ENCODE measurements around the gene MAP3K19.
A peak's percentile ranks its signal among the peaks of the same experiment; 100 is the strongest.
"Not testable (repeated sequence)": the region's sequence is repeated elsewhere in the genome, so short reads cannot be mapped to it uniquely, and the experiment has no call there.

Gene MAP3K19

DNA sequence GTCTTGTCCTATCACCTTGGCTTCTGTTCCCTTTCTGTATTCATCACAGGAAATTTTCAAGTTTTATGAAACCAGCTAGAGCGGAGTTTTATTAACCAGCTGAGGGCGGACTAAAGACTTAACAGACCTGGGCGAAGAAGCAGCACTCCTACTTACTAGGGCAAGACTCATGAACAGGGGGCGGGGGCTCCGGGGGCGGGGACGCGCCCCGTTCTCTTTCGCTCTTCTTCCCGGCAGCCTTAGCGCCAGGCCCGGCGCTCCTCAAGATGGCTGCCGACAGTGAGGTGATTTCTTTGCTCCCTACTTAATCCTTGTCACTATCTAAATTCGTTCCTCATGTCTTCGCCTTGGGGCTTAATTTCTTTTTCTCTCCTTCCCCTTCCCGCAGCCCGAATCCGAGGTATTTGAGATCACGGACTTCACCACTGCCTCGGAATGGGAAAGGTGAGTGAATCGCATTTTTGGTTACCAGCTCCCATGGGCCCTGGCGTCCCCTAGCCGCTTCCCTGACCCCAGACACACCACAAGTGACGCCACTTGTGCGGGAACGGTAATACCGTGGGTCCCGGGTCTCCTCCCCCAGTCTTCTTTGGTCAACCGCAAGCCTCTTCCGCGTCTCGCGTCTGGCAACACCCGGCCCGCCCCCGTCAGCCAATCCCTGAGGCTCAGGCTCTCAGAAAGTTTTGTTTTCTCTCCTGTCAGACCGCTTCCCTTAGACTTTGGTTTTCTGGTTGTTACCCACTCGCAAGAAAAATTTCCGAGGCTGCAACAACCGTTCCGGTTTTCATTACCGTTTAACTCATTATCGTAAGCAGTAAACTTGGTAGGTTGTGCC is 5.0 kb upstream of the MAP3K19 start, which contains the start of gene RAB3GAP1:
TSS of gene RAB3GAP1 (plus strand) at position 251 of the 835 bp plus-strand sequence. CDS start at position 267, 16 bp downstream.
- DNase-seq, result peak; percentile 79

DNA sequence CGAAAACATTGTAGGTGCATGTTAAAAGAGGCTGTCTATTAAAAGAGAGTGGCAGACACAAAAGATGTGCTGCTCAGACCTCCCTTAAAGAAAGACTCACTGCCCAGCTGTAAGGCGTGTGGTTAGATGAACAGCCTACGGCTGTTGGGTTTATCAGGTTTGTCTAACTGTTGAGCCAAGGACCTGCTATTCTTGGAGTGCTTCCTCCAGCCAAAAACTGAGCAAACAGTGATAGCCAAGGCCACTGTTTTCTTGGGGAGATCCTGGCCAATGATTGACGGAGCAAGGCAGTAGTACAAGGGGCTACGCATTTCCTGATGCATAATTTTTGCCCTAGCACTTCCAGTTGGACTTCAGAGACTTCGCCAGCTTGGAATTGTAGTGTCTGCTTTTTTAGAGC is 3.4 kb upstream of the MAP3K19 start:
- no peak for DNase-seq

DNA sequence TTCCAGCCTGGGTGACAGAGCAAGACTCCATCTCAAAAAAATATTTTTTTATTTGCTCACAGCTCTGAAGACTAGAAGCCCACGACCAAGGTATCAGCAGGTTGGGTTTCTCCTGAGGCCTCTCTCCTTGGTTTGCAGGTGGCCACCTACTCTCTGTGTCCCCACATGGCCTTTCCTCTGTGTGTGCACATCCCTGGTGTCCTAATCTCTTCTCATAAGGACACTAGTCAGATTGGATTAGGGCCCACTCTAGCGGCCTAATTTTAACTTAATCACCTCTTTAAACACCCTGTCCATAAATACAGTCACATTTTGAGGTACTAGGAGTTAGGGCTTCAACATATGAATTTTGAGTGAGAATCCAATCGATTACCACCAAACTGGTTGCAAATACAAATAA is 2.9 kb upstream of the MAP3K19 start:
- no peak for DNase-seq

DNA sequence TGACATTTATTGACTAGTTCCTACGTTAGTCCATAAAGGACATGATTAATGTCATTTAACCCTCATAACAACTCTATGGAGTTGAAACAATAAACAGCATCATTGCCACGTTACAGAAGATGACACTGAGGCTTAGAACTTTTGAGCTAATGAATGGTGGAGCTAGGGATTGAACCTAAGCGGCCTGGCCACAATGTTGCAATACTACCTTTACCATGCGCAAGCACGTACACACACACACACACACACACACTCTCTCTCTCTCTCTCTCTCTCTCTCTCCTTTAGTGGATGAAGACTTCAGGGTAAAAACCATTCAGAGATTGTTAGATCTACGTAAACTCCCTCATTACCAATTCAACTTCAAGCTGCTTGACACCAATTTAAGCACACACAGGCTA is 875 bp upstream of the MAP3K19 start:
- DNase-seq, result no peak

DNA sequence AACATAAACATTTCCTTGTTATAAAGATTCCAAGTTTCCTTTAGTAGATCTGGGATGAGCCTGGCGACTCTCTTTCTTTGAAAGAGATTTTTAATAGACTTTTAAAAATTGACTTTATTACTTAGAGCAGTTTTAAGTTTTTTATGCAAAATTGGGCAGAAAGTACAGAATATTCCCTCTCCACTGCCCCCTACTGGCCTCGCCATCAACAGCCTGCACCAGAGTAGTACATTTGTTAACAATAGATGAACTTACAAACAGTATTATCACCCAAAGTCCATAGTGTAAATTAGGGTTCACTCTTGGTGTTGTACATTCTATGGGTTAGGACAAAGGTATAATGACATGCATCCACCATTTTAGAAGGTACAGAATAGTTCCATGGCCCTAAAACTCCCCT is 3.9 kb downstream of the MAP3K19 start:
- DNase-seq, result no peak

DNA sequence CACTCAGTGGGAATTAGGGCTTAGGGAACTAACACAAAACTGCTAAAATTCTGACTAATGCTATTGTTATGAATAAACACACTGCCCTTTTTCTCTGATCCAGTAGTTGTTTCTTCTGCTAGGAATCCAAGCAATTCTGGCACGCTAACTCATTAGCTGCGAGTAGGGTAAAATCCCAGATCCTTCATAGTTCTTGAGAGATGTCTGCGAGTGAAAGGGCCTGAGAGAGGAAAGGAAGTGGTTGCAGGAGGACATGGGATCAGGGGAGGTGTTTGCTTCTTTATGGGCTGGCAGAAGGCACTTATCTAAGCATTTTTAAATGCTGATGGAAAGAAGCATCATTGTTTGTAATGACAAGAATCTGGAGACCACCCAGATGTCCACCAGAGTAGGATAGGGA is 9.4 kb downstream of the MAP3K19 start:
- no peak for DNase-seq

DNA sequence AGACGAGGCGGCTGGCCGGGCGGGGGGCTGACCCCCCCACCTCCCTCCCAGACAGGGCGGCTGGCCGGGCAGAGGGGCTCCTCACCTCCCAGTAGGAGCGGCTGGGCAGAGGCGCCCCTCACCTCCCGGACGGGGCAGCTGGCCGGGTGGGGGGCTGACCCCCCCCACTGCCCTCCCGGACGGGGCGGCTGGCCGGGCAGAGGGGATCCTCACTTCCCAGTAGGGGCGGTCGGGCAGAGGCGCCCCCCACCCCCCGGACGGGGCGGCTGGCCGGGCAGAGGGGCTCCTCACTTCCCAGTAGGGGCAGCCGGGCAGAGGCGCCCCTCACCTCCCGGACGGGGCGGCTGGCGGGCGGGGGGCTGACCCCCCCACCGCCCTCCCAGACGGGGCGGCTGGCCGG is 14.0 kb downstream of the MAP3K19 start:
- DNase-seq, result not testable (repeated sequence)

DNA sequence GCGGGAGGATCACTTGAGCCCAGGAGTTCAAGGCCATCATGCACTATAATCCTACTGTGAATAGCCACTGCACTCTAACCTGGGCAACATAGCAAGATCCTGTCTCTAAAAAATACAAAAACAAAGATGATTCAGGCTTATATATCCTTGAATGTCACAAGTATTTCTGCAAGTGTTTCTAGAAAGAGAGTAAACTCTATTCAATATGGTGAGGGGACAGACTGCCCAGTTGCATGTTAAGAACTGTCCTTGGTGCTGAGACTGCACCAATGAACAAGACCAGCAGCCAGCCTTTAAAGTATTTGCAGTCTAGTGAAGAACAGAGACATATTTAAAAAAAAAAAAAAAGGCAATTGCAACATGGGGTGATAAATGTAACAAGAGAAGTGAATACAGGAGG is 16.4 kb downstream of the MAP3K19 start:
- DNase-seq, result no peak

DNA sequence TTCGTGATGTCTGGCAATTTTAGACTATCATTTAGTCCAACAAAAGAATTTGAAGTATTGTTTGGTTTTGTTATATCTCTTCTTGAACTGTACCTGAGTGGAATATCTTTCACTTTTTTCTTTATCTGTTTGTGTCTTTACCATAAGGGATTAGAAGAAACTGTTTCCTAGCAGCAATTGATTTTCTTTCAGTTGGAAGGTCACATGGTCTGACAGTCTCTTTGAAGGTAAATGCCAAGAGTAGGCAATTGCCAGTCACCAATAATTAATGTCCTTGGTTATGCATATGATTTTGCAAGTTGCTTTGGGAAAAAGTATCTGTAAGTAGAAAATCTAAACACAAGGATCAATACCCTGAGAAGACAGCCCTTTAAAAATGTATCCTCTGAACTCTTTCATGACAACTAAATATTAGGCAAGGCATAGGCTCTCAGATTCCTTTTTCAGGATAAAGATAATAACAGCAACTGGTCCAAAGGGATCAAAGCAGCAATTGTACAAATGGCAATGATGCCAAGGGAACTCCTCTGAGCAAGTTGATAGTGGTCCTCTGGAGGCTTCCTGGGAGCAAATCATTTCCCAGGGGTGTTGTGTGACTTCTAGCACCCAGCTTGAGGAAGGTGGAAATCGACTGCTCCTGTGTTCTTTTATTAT is 17.6 kb downstream of the MAP3K19 start:
- no peak for DNase-seq

DNA sequence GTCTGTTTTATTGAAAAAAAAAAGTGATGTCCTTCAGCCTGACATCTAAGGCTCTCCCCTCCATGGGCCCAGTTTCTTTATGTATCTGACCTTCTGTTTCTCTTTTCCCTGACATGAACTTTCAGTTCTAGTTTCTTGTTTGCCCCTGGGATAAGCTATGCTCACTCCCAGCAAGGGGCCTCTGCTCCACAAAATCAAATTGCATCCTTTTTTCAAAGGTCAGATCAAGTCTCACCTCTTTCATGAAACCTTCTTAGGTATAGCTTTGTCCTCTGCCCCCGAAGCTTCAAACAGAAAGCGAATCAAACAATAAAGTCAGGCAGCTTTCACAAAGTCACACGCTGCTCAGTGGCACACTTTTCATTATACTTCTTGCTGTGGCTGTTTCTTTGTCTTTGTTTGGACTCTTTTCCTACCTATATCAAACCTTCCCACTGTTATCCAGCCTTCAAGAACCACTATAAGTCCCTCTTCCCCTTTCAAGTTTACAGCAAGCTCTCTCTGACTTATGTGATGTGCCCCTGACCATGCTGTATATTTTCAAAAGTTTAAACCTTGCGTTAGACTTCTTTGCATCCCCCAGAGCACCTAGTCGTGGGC is 23.3 kb downstream of the MAP3K19 start:
- DNase-seq, result no peak

DNA sequence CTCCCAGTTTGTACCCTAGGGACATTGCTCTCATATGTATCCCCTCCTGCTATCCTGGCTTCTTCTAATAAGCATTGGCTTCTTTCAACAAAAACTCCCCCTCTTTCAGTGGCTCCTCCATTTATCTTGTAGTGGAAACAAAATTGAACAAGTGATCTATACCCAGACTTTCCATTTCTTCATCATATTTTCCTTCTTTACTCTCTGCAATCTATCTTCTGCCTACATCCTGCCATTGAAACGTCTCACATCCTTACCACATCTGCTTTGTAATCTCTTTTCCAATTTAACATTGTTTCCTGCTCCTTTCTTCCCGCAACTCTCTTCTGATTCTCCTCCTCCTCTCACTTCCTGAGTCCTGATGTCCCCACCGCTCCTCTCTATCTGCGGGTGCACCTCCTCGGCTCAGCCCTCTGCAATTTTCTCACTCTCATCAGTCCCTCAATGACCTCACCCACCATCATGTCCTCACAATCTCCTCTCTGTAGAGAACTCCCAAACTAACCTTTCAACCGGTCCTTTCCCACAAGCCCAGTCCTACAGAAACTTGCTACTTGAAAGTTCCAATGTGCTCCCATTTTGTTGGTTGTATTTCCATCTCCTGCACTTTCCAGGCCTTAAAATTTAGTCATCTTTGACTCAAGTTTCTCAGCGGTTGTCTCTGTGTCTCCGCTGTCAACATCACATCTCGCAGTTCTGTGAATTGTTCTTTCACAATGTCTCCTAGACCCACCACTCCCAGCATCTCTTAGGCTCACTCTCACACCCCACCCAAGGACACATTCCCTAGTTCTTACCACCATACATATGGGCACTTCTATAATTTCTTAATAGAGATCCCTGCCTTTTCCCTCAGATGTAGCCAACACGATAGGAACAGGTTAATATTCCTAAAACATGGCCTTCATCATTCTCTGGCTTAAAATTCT is 24.0 kb downstream of the MAP3K19 start:
- no peak for DNase-seq

DNA sequence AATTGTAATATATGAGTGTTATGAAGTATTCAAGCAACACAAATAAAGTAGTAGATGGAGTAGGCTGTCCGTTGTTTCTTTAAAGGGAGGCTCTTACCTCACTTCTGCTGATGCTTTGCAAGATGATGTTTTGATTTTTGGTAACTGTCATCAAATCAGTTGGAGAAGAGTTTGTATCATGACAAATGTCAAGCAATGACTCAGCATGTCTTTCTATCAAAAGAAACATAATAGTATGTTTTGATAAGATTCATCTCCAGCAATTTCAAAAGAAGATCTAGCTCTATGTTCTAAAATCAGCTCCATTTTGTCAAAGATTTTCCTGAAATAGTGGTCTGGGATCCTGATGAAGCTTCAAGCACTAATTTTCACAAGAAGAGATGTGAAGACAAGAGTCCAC is 25.6 kb downstream of the MAP3K19 start:
- DNase-seq, result no peak

DNA sequence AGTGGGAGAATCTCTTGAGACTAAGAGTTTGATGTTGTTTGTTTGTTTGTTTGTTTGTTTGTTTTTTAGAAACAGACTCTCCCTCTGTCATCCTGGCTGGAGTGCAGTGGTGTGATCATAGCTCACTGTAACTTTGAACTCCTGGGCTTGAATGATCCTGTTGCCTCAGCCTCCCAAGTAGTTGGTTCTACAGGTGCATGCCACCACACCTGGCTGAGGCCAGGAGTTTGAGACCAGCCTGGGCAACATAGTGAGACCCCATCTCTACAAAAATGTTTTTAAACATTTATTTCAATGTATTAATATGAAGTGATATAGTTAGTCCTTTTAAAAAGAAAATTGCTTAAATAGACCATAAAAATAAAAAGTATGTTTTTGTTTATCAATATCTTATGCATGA is 35.6 kb downstream of the MAP3K19 start:
- DNase-seq, result no peak

DNA sequence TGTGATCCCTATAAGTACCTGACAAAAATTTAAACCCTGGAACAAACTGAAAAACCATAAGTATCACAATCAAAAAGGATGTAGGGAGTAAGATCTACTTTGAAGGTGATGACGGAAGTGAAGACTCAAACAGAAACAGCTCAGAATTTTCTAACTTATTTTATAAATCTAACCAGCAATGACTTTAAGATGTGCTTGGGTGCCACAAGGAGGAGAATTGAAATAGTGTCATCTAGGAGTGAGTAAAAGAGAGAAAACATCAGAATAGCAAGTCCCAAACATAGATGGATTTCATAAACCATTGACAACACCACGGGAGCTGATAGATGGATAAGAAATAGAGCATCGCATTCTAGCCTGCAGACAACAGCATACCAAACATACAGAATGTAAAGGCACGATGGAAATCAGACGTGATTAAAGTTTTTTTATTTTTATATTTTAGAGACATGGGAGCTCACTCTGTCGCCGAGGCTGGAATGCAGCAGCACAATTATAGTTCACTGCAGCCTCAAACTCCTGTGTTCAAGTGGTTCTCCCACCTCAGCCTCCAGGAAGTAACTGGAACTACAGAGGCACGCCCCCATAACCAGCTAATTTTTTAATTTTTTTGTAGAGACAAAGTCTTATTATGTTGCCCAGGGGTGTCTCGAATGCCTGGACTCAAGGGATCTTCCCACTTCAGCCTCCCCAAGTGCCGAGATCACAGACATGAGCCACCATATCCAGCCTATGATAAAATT is 36.9 kb downstream of the MAP3K19 start:
- DNase-seq, result no peak

DNA sequence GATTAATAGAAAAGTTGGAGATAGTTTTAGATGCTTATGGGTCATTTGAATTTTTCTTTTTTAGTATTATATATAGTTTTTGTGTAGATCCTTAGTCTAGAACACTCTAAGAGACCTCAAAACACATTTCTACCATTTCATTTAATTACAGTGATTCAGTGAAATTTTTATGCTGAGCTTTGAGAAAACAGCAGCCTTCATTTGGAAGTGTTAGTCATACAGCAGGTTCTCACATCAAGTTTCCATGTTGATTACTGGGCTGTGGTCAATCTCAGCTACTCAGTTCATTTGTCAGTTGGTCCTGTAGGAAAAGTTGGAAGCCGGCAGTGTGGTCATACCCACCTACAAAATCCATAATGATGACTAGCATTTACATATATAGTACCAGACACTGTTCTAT is 37.9 kb downstream of the MAP3K19 start:
- DNase-seq, result no peak

DNA sequence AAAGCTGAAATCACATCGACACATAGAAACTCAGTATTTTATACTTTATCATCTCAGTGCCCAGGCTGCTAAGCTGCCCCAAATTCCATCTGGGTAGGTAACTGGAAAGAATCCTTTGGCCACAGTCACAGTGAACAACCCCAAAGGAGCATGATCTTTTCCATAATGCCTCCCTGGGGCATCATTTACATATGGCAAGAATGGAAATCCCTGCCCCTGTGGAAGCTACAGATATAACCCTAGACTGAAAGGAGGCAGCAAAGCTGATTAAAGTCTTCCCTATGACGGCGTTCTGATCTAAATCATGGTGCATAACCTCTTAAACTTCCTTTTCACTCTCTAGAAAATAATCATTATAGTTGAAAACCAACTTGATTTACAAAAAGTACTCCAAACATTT is 41.5 kb downstream of the MAP3K19 start:
- no peak for DNase-seq

DNA sequence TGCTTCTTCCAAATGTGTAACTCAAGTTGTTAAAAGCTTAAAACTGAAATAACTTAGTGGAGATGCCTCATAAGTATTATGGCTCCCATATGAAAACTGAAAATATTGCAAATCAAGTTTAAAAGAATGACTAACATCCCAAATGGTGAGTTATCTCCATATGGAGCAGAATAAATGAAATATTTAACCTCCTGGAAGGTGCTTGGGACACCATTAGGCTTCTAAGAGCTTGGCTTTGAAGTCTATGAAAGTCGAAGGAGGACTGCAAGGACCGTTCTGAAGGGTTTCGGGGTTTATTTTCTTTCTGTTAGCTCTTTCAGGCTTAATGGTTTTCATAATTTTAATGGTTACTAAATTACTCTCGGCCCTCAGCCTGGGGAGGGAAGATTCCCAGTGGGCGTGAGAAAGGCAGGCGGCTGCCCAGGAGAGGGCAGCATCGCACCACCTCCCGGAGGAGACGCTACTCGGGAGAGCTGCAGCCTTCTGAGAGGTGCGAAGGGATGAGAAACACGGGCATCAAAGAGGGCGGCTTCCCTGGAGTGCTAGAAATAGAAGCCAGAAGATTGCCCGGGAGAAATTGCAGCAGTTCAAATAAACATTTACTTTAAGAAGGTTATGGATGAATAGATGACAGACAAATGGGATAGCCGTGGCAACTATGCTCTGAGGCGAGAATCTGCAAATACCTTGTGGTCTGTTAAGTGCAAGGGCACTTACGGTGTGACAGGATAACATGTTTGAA is 43.1 kb downstream of the MAP3K19 start:
- DNase-seq, result peak; percentile 82

DNA sequence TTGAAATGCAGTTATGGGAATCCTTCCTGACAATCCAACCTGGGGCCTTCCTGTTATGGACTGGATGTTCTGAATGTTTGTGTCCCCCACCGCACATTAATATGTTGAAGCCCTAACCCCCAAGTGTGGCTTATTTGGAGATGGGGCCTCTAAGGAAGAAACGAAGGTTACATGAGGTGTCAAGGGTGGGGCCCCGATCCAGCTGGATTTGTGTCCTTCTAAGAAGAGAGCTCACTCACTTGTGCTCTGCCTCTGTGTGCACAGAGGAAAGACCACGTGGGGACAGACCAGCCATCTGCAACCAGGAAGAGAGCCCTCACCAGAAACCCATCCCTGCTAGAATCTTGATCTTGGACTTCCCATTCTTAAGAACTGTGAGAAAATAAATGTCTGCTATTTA is 44.4 kb downstream of the MAP3K19 start:
- no peak for DNase-seq

DNA sequence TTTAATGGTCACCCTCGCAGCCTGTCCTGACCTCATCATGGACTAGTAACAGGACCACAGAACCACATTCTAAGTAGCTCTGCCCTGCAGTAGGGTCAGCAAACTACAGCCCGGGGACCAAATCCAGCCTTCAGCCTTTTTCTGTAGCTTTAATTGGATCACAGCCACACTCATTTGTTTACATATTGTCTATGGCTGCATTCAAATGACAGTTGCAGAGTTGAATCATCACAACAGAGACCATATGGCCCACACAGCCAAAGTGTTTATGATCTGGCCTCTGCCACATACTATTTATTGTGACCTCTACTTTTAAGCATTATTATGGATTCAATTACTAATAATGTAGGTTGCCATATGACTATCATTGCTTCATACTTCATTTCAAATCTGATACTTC is 47.7 kb downstream of the MAP3K19 start:
- DNase-seq, result no peak

DNA sequence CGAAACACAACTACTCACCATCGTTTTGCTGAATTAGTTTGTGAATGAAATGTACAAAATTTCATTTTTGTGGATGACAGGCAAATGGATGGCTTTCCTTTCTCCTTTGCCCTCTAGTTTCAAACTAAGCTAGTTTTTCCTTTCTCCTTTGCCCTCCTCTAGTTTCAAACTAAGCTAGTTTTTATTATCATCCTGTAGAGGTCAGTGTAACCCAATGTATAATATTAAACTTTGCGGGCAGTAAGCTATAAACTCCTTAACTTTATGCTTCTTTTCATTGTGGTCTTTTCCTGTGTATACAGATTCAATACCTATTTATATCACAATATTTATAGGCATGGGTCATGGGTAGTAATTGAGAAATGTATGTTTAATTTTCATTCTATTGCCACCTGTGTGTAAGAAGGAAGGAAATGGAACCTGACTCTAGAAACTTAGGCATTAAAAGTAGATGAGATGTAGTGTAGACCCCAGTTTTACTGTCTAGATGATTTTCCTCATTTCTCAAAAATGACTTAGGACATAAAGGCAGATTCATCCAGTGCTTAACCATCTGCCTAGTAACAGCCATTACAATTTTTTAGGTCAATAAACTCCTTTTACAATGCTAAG is 58.1 kb downstream of the MAP3K19 start:
- DNase-seq, result peak; percentile 44

DNA sequence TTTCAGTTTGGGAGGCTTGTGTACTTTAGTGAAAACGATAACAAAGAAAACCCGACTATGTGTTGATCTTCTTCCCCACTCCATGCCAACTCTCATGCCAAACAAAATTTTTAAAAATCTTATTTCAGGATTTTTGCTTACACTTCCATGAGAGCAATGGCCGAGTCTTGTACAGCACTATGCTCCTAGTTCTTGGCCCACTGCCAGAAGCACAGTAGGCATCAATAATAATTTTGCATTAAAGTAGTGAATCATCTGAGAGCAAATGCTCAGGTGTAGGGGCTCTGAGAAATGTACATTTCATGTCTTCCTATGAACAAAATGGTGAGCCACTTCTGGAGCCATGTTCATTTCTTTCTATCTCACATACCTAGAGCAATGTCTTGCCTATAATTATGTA is 62.2 kb downstream of the MAP3K19 start:
- DNase-seq, result no peak
